WTC11 (cell line): ENCODE data around the gene SAMD13. TPM values are rescaled to one million over a fixed set of nuclear protein-coding genes. Genes with fewer than 3 reads are reported as not detected.

Source experiments
- ATAC-seq: fragments of 200-7000 bp; cut with Tn5 transposase; 2 replicates; pipeline ENCODE4 v1.10.0; 2021; ENCODE audit warnings: mild to moderate bottlenecking, moderate library complexity
- CTCF ChIA-PET: fragments of 300-600 bp; sonication (Branson Sonifier 250); formaldehyde crosslinking; loops from one replicate; lab custom pipeline; 2021; ENCODE audit warnings: antibody characterized with exemption; lab: Charles Lee
- POLR2A ChIA-PET: fragments of 350-600 bp; sonication (Branson Sonifier 250); formaldehyde crosslinking; loops from one replicate; lab custom pipeline; 2021; ENCODE audit warnings: antibody characterized with exemption; lab: Charles Lee
- DNase-seq: peaks from one replicate; pipeline ENCODE4 v3.0.0; 2021; ENCODE audit warnings: low spot score
- H3K27ac Mint-ChIP-seq: 2 replicates; pipeline ENCODE4 v1.8.0; 2021; ENCODE audit warnings: mixed read lengths
- H3K27me3 Mint-ChIP-seq: 2 replicates; pipeline ENCODE4 v1.8.0; 2021; ENCODE audit warnings: low read depth, mild to moderate bottlenecking, moderate library complexity, mixed read lengths
- H3K36me3 Mint-ChIP-seq: 2 replicates; pipeline ENCODE4 v1.8.0; 2021; ENCODE audit warnings: mixed read lengths
- H3K4me1 Mint-ChIP-seq: 2 replicates; pipeline ENCODE4 v1.8.0; 2022; ENCODE audit warnings: mixed read lengths
- H3K4me3 Mint-ChIP-seq: 2 replicates; pipeline ENCODE4 v1.8.0; 2021; ENCODE audit warnings: mild to moderate bottlenecking, moderate library complexity, mixed read lengths
- H3K9me3 Mint-ChIP-seq: 2 replicates; pipeline ENCODE4 v1.8.0; 2021; ENCODE audit warnings: mixed read lengths
- ARID4B ChIP-seq: sonication (generic); formaldehyde crosslinking; IDR thresholded peaks from 2 replicates; pipeline ENCODE4 v1.8.0; 2023; ENCODE audit warnings: missing genetic modification reagents, mild to moderate bottlenecking, borderline replicate concordance
- E2F4 ChIP-seq: sonication (generic); formaldehyde crosslinking; IDR thresholded peaks from 2 replicates; pipeline ENCODE4 v1.8.1; 2022; ENCODE audit warnings: low read depth, mild to moderate bottlenecking, moderate library complexity, missing genetic modification reagents, borderline replicate concordance
- ELF4 ChIP-seq: sonication (generic); formaldehyde crosslinking; IDR thresholded peaks from 2 replicates; pipeline ENCODE4 v1.8.1; 2022; ENCODE audit warnings: low read depth, mild to moderate bottlenecking, moderate library complexity, missing genetic modification reagents
- ETV6 ChIP-seq: sonication (generic); formaldehyde crosslinking; IDR thresholded peaks from 2 replicates; pipeline ENCODE4 v1.8.1; 2022; ENCODE audit warnings: mild to moderate bottlenecking, missing genetic modification reagents
- FOXP4 ChIP-seq: sonication (generic); formaldehyde crosslinking; IDR thresholded peaks from 2 replicates; pipeline ENCODE4 v1.8.0; 2022; ENCODE audit warnings: mild to moderate bottlenecking, missing genetic modification reagents
- HMGA2 ChIP-seq: fragments of 250-450 bp; sonication (Bioruptor Pico); IDR thresholded peaks from 2 replicates; pipeline ENCODE4 v1.4.0; 2021; ENCODE audit warnings: mild to moderate bottlenecking, moderate library complexity
- NR2C2 ChIP-seq: sonication (generic); formaldehyde crosslinking; IDR thresholded peaks from 2 replicates; pipeline ENCODE4 v1.8.0; 2022; ENCODE audit warnings: mild to moderate bottlenecking, missing genetic modification reagents
- NR3C1 ChIP-seq: sonication (generic); formaldehyde crosslinking; conservative IDR thresholded peaks from 2 replicates; pipeline ENCODE4 v1.8.1; 2023; ENCODE audit warnings: low read depth, mild to moderate bottlenecking, missing genetic modification reagents
- OVOL2 ChIP-seq: fragments of 250-450 bp; sonication (Bioruptor Pico); IDR thresholded peaks from 2 replicates; pipeline ENCODE4 v1.9.0; 2021; ENCODE audit warnings: mild to moderate bottlenecking, borderline replicate concordance
- PRDM15 ChIP-seq: sonication (generic); formaldehyde crosslinking; IDR thresholded peaks from 2 replicates; pipeline ENCODE4 v1.8.0; 2022; ENCODE audit warnings: missing genetic modification reagents
- PRRX2 ChIP-seq: fragments of 250-450 bp; sonication (Bioruptor Pico); IDR thresholded peaks from 2 replicates; pipeline ENCODE4 v1.8.0; 2021; ENCODE audit warnings: mild to moderate bottlenecking
- RORB ChIP-seq: fragments of 250-450 bp; sonication (Bioruptor Pico); IDR thresholded peaks from 2 replicates; pipeline ENCODE4 v1.9.0; 2021; ENCODE audit warnings: mild to moderate bottlenecking
- USF2 ChIP-seq: sonication (generic); formaldehyde crosslinking; IDR thresholded peaks from 2 replicates; pipeline ENCODE4 v1.8.1; 2023; ENCODE audit warnings: mild to moderate bottlenecking, missing genetic modification reagents, moderate library complexity
- ZNF121 ChIP-seq: sonication (generic); formaldehyde crosslinking; IDR thresholded peaks from 2 replicates; pipeline ENCODE4 v1.8.0; 2023; ENCODE audit warnings: missing genetic modification reagents
- ZNF232 ChIP-seq: sonication (generic); formaldehyde crosslinking; IDR thresholded peaks from 2 replicates; pipeline ENCODE4 v1.8.0; 2022; ENCODE audit warnings: mild to moderate bottlenecking, missing genetic modification reagents
- ZNF396 ChIP-seq: fragments of 250-450 bp; sonication (Bioruptor Pico); IDR thresholded peaks from 2 replicates; pipeline ENCODE4 v1.8.0; 2021; ENCODE audit warnings: mild to moderate bottlenecking, moderate library complexity, borderline replicate concordance
- ZNF423 ChIP-seq: fragments of 250-450 bp; sonication (Bioruptor Pico); IDR thresholded peaks from 2 replicates; pipeline ENCODE4 v2.1.2; 2022; ENCODE audit warnings: mild to moderate bottlenecking, moderate library complexity
- ZNF512 ChIP-seq: sonication (generic); formaldehyde crosslinking; IDR thresholded peaks from 2 replicates; pipeline ENCODE4 v1.8.1; 2022; ENCODE audit warnings: missing genetic modification reagents, borderline replicate concordance
- total RNA-seq: library from RNA; stranded (reverse); gene quantifications from 3 replicates; pipeline ENCODE4 v1.2.3, GENCODE V29; 2021

Gene SAMD13
- total RNA-seq, 1 experiment from 2014 or later, result 1.8 TPM

GRCh38 chr1:84271441-84272151 lies 29.9 kb upstream of the SAMD13 start (continued):
- no peak for TF ChIP-seq ARID4B (CRISPR knock-in tag)
- TF ChIP-seq ZNF423 (CRISPR knock-in tag), result no peak
- no peak for TF ChIP-seq RORB
- no peak for TF ChIP-seq E2F4
- no peak for TF ChIP-seq ZNF232 (CRISPR knock-in tag)
- TF ChIP-seq ELF4 (CRISPR knock-in tag), result no peak
- no peak for TF ChIP-seq NR3C1 (CRISPR knock-in tag)
- TF ChIP-seq HMGA2 (CRISPR knock-in tag), result no peak
- TF ChIP-seq ETV6 (CRISPR knock-in tag), result no peak
- no peak for TF ChIP-seq ZNF396 (CRISPR knock-in tag)
- TF ChIP-seq PRDM15 (CRISPR knock-in tag), result no peak
- no peak for TF ChIP-seq OVOL2 (CRISPR knock-in tag)
- no peak for TF ChIP-seq NR2C2 (CRISPR knock-in tag)
- TF ChIP-seq, all 79 proteins: peak for 0

GRCh38 chr1:84272401-84272800 lies 29.1 kb upstream of the SAMD13 start:
- ChIA-PET CTCF (no interaction called here), POLR2A (interaction anchor here (0.5 kb wide), 1 partner anchor 120 kb away, joined by 3 read pairs; no protein-coding TSS in a partner anchor)
- H3K36me3 Mint-ChIP-seq, result no peaks in the 10 kb centered on the region
- H3K4me1 Mint-ChIP-seq, result peaks cover 28% of the 10 kb centered on the region
- no peak overlapping the region for H3K27ac Mint-ChIP-seq
- no peak overlapping the region for H3K4me3 Mint-ChIP-seq
- peaks cover 11% of the 10 kb centered on the region for H3K9me3 Mint-ChIP-seq
- DNase-seq (peak; percentile 17), ATAC-seq (peak; percentile 91)
- TF ChIP-seq USF2 (no peak), ZNF121 (CRISPR knock-in tag) (no peak), PRRX2 (CRISPR knock-in tag) (no peak), ZNF512 (CRISPR knock-in tag) (no peak), FOXP4 (CRISPR knock-in tag) (no peak)
- no peaks in the 10 kb centered on the region for H3K27me3 Mint-ChIP-seq
